Breast epithelium (tissue), 3 donors: ENCODE results near the gene EEF1AKMT1.

Source experiments
- POLR2AphosphoS5 ChIP-seq, 3 donors: sonication (generic); formaldehyde crosslinking; IDR thresholded peaks; one replicate each; pipeline ENCODE4 v1.6.1; 2017; ENCODE audit warnings: antibody characterized with exemption in 3 of 3
- TF ChIP-seq, protein P1 (sequence below), 3 donors: fragments of 450-650 bp; IDR thresholded peaks; one replicate each; pipeline ENCODE4 v1.5.1; 2016 to 2017; ENCODE audit warnings: antibody characterized with exemption in 3 of 3, mild to moderate bottlenecking in 3 of 3, moderate library complexity in 3 of 3

DNA sequence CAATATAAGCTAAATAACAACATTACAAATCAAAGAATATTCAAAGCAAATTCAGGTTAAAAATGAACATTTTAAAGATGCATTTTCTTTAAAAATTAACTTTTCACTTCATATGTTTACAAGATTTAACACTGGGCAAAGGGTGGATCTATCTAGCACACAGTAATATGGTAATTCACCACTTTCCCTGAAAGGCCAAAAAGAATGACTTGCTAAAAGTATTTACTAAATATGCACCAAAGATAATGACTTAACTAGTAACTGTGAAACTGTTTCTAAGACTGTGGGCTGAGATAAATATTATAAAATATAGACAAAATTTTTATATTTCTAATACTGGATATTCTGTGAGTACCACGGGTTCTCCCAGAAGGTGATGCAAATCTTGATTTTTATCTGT is 4.5 kb upstream of the EEF1AKMT1 start:
- TF ChIP-seq POLR2AphosphoS5 (IDR thresholded peaks at IDR 0.05): no peak
- TF ChIP-seq, protein P1, sequence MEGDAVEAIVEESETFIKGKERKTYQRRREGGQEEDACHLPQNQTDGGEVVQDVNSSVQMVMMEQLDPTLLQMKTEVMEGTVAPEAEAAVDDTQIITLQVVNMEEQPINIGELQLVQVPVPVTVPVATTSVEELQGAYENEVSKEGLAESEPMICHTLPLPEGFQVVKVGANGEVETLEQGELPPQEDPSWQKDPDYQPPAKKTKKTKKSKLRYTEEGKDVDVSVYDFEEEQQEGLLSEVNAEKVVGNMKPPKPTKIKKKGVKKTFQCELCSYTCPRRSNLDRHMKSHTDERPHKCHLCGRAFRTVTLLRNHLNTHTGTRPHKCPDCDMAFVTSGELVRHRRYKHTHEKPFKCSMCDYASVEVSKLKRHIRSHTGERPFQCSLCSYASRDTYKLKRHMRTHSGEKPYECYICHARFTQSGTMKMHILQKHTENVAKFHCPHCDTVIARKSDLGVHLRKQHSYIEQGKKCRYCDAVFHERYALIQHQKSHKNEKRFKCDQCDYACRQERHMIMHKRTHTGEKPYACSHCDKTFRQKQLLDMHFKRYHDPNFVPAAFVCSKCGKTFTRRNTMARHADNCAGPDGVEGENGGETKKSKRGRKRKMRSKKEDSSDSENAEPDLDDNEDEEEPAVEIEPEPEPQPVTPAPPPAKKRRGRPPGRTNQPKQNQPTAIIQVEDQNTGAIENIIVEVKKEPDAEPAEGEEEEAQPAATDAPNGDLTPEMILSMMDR (IDR thresholded peaks at IDR 0.05): no peak
